GM12872 (cell line): ENCODE results near the gene EOGT.

Source experiments
- TF ChIP-seq, protein P1 (sequence below): IDR thresholded peaks from 3 replicates; pipeline ENCODE4 v1.5.1; 2011; ENCODE audit warnings: low read depth, mild to moderate bottlenecking, low read length, moderate library complexity; ENCODE audit not compliant: insufficient read depth

Gene EOGT

DNA sequence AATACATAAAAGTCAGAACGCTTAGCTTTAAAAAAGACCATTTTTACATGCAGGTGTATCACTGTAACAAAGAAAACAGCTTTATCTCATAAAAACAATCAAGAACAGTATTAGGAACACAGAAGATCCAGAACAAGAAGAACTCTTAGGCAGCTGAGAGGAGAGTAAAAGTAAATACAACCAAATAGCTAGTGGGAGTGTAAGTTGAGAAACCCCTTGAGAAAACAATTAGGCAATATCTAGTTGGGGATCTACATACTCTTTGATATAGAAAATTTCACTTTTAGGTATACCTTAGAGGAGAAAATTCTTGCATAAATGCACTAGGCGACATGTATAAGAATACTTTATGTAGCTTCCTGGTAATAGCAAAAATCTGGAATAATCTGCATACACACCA, 31.1 kb upstream of the EOGT start:
- TF ChIP-seq, protein P1, sequence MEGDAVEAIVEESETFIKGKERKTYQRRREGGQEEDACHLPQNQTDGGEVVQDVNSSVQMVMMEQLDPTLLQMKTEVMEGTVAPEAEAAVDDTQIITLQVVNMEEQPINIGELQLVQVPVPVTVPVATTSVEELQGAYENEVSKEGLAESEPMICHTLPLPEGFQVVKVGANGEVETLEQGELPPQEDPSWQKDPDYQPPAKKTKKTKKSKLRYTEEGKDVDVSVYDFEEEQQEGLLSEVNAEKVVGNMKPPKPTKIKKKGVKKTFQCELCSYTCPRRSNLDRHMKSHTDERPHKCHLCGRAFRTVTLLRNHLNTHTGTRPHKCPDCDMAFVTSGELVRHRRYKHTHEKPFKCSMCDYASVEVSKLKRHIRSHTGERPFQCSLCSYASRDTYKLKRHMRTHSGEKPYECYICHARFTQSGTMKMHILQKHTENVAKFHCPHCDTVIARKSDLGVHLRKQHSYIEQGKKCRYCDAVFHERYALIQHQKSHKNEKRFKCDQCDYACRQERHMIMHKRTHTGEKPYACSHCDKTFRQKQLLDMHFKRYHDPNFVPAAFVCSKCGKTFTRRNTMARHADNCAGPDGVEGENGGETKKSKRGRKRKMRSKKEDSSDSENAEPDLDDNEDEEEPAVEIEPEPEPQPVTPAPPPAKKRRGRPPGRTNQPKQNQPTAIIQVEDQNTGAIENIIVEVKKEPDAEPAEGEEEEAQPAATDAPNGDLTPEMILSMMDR = no peak

DNA sequence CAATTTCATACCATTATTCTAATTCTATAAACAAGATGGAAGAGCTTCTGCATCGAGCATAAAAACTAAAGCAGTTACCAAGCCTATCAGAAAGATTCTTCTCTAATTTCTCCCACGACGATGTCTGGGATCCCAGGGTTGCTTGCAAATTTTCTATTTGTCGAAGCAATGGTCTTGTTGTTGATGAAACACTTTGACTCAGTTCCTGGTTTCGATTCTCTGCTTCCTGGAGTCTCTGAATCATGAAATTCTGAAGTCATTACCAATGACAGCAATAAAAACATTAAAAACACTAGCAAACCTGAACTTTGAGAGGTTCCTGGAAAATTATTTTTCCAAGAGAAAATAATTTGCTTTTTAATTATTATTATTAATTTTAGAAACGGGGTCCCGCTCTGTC, 20.0 kb upstream of the EOGT start:
- TF ChIP-seq, protein P1 = no peak

DNA sequence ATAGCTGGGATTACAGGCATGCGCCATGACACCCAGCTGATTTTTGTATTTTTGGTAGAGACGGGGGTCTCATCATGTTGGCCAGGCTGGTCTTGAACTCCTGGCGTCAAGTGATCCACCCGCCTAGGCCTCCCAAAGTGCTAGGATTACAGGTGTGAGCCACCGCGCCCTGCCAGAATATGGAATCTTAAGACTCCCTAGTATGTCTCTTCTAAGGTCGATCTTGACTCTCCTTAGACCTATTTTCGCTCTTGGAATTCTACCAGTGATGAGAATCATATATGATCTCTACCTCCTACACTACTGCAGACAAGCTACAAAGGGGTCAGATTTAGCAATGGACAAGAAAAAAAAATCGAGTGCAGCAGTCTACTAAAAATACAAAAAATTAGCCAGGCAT, 19.3 kb upstream of the EOGT start:
- TF ChIP-seq, protein P1 = no peak

DNA sequence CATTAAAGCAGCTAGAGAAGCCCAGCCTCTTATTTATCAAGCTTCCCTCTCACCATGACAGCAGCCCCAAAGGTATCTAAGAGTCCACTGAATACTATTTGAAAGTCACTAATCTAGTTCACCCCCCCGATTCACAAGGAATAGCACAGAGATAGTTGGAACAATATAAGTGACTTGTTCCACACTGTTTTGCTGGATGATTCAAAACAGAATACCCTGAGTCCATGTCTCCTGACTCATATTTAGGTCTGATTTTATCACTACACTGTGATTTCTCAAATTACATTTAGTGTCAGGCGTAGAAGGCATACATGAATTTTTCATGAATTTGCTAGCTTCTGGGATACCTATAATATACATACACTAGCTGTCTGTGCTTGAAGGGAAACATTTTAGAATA, 18.7 kb upstream of the EOGT start:
- TF ChIP-seq, protein P1 = no peak

DNA sequence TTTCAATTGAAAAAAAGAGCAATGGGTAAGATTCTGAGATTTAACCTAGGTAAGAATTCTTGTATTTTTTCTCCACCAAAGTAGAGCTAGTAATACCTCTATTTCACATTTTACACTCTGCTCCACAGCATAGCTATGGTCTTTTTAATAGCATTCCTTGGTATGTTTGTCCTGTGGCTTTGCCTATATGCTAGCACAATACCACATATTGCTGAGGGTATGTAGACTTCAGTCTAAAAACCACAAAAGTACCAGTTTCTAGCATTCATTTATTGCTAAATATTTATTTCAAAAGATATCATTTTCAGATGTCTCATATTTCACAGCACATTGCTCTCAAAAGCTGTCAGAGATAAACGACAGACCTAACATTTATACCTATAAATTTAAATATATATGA, 18.2 kb upstream of the EOGT start:
- TF ChIP-seq, protein P1 = no peak

DNA sequence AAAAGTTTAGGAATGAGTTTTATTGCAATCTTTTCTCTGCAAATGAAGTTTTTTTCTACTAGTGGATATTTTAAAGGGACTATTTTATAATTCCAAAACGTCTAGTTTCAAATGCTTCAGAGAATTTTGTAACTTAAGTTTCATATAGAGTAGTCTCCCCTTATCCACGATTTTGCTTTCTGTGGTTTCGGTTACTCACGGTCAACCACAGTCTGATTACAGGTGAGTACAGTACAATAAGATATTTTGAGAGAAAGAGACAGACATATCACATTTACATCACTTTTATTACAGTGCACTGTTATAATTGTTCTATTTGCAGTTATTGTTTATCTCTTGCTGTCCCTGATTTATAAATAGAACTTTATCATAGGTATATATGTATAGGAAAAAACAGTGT, 7.4 kb upstream of the EOGT start:
- TF ChIP-seq, protein P1 = no peak

DNA sequence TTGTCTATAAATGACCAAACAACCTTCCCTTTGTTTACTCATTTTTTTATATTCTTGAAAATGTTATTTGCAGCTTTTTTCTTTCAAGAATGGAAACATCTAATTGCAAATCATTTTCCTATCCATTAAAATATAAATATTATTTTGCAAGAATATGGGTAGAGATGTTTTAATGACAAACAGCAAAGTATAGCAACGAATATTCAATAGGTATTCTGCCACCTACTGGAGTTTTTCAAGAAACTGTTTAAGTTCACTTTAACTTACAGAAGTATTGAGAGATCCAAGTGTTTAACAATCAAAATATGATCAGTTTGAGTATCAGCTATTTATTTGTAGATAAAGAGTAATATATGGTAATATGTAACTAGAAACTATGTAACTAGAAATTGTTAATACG, 6.9 kb upstream of the EOGT start:
- TF ChIP-seq, protein P1 = no peak

DNA sequence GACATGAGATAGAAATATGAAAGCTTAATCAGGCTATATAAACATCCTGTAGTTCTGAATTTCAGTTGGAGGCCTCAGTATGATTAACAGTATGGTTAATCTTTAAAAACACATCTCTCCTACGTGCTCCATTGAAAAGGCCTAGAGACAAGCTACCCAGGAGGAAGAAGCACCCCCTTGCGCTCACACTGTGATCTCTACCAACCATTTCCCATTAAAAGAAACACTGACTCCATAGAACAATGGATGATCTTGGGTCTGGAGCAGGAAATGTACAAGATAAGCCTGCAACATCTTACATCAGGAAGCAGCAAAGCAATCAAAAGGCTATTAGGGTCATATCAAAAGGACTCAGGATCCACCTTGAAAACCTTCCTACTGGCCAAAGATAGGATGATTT, 3.4 kb upstream of the EOGT start:
- TF ChIP-seq, protein P1 = no peak
